Measurements from ENCODE around the gene TBX18.

DNA sequence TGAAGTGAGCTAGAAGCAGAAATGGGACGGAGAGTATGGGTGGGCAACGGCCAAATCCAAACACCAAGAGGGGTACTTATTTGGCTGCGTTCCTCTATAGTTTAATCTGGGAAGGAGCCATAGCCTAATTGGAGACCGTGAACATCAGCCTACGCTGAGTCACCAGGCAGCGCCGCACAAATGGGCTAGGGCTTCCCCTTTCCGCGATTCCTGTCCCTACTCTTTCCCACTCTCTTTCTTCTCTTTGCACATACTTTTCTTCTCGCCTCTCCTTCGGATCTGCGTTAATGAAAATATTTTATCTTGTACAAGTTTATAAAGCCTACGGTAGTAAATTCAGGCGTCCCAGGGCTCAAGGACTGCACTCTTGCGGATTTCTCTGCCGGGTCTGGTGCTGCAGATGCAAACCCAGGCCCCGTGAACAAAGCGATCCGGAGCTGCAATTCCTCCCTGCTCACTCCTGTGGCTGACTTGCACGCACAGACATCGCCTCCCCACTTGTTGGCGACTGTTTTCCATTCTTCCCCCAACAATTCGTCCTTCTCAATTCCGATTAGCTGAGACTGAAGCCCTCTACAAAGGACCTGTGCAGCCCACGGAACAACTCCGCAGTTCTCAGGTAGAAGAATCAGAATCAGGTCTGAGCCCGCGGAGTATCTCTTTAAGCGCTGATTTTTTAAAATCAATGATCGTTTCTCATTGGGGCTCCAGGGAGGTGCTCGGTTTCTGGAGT lies 4.2 kb upstream of the TBX18 start:
- TF ChIP-seq, protein P1, sequence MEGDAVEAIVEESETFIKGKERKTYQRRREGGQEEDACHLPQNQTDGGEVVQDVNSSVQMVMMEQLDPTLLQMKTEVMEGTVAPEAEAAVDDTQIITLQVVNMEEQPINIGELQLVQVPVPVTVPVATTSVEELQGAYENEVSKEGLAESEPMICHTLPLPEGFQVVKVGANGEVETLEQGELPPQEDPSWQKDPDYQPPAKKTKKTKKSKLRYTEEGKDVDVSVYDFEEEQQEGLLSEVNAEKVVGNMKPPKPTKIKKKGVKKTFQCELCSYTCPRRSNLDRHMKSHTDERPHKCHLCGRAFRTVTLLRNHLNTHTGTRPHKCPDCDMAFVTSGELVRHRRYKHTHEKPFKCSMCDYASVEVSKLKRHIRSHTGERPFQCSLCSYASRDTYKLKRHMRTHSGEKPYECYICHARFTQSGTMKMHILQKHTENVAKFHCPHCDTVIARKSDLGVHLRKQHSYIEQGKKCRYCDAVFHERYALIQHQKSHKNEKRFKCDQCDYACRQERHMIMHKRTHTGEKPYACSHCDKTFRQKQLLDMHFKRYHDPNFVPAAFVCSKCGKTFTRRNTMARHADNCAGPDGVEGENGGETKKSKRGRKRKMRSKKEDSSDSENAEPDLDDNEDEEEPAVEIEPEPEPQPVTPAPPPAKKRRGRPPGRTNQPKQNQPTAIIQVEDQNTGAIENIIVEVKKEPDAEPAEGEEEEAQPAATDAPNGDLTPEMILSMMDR (IDR thresholded peaks at IDR 0.05 in 2 of 3, conservative IDR thresholded peaks at IDR 0.05 in 1 of 3; ENCODE audit: control insufficient read depth in 2 of 3, extremely low read depth in 1 of 3, insufficient read depth in 1 of 3, low read depth in 3 of 3, low read length in 3 of 3): no peak
- TF ChIP-seq STAT3 (IDR thresholded peaks at IDR 0.05; ENCODE audit: low read depth, low read length) (no peak), POLR2AphosphoS2 (IDR thresholded peaks at IDR 0.05; ENCODE audit: low read depth, low read length) (no peak), HCFC1 (IDR thresholded peaks at IDR 0.05; ENCODE audit: low read length) (no peak), SPI1 (IDR thresholded peaks at IDR 0.05; ENCODE audit: borderline replicate concordance, insufficient read depth, low read depth, low read length) (no peak)
- TF ChIP-seq, protein P2, sequence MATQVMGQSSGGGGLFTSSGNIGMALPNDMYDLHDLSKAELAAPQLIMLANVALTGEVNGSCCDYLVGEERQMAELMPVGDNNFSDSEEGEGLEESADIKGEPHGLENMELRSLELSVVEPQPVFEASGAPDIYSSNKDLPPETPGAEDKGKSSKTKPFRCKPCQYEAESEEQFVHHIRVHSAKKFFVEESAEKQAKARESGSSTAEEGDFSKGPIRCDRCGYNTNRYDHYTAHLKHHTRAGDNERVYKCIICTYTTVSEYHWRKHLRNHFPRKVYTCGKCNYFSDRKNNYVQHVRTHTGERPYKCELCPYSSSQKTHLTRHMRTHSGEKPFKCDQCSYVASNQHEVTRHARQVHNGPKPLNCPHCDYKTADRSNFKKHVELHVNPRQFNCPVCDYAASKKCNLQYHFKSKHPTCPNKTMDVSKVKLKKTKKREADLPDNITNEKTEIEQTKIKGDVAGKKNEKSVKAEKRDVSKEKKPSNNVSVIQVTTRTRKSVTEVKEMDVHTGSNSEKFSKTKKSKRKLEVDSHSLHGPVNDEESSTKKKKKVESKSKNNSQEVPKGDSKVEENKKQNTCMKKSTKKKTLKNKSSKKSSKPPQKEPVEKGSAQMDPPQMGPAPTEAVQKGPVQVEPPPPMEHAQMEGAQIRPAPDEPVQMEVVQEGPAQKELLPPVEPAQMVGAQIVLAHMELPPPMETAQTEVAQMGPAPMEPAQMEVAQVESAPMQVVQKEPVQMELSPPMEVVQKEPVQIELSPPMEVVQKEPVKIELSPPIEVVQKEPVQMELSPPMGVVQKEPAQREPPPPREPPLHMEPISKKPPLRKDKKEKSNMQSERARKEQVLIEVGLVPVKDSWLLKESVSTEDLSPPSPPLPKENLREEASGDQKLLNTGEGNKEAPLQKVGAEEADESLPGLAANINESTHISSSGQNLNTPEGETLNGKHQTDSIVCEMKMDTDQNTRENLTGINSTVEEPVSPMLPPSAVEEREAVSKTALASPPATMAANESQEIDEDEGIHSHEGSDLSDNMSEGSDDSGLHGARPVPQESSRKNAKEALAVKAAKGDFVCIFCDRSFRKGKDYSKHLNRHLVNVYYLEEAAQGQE (IDR thresholded peaks at IDR 0.05; ENCODE audit: low read depth, low read length): no peak

Measured in GM12878 (cell line).